MM.1S (cell line): ENCODE data around the gene ERAS.

Experiments used
- EZH2 ChIP-seq: fragments of 300-600 bp; sonication (generic); optimal IDR thresholded peaks from 2 replicates; pipeline ENCODE3; 2017; ENCODE audit warnings: low read depth, mild to moderate bottlenecking, antibody characterized with exemption, low read length, mixed read lengths
- EZH2phosphoT487 ChIP-seq: fragments of 300-600 bp; sonication (generic); IDR thresholded peaks from 2 replicates; pipeline ENCODE4 v1.6.1; 2018; ENCODE audit warnings: antibody characterized with exemption, low read length
- TF ChIP-seq, protein P1 (sequence below): fragments of 300-600 bp; sonication (generic); IDR thresholded peaks from 2 replicates; pipeline ENCODE4 v1.5.1; 2016; ENCODE audit warnings: antibody characterized with exemption, low read length, mixed read lengths

DNA sequence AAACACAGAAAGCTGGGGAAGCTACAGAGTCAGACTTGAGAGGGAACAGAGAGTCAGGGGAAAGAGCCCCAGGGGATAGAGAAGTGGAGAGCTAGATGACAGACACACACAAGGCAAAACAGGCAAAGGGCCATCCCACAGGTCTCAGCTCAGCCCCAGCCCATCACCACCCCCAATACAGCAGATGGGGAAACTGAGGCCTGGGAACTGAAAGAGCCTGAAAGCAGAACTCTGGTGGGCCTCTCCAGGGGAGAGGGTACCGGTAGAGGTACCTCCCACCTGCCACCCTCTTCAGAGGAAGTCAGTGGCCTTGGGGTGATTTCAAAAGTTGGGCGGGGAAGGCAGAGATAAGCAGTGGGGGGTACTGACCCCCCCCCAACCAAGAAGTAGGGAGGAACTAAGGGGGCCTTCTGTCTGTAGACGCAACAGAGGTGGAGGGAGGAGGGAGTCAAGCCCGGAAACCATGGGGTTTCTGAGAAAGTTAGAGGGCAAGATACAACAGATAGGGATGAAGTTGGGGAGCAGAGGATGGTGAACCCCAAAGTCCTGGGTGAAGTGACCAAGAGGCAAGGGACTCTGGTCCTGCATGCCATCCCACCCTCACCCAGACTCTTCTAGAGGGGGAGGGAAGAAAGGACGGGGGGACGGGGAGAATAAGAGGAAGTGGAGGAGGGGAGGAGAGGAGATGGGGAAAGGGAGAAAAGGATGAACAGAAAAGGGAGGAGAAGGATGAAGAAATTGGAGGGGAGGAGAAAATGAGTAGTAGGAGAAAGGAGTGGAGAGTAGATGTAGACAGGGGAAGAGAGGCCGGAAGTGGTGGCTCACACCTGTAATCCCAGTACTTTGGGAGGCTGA is 36.7 kb upstream of the ERAS start:
- TF ChIP-seq, protein P1, sequence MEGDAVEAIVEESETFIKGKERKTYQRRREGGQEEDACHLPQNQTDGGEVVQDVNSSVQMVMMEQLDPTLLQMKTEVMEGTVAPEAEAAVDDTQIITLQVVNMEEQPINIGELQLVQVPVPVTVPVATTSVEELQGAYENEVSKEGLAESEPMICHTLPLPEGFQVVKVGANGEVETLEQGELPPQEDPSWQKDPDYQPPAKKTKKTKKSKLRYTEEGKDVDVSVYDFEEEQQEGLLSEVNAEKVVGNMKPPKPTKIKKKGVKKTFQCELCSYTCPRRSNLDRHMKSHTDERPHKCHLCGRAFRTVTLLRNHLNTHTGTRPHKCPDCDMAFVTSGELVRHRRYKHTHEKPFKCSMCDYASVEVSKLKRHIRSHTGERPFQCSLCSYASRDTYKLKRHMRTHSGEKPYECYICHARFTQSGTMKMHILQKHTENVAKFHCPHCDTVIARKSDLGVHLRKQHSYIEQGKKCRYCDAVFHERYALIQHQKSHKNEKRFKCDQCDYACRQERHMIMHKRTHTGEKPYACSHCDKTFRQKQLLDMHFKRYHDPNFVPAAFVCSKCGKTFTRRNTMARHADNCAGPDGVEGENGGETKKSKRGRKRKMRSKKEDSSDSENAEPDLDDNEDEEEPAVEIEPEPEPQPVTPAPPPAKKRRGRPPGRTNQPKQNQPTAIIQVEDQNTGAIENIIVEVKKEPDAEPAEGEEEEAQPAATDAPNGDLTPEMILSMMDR: no peak
- TF ChIP-seq EZH2 (no peak), EZH2phosphoT487 (no peak)
